GM19463 (cell line): ENCODE results near the gene PTPN11.

Experiments
- ATAC-seq: cut with Tn5 transposase; IDR thresholded peaks from one replicate; pipeline ENCODE4 v1.9.1; 2021; ENCODE audit warnings: mild to moderate bottlenecking, moderate library complexity; ENCODE audit not compliant: unreplicated experiment

PTPN11 gene

DNA sequence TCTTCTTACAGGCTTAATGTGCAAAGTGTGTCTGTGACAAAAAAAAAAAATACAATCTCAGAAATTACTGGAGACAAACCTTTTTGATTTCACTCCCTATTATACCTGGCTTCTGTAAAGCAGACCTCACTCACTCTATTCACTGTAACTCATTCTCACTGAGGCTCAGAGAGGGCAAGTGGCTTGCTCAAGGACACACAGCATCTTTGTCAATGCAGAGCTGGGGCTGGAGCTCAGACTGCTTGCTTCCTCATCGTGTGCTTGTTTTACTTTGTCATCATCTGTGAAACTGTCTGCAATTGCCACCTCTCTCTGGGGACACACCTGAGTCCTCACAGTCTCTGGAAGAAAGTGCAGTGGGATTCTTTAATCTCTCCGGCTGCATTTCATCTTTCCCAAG, 120.0 kb downstream of the PTPN11 start:
- no peak for ATAC-seq

DNA sequence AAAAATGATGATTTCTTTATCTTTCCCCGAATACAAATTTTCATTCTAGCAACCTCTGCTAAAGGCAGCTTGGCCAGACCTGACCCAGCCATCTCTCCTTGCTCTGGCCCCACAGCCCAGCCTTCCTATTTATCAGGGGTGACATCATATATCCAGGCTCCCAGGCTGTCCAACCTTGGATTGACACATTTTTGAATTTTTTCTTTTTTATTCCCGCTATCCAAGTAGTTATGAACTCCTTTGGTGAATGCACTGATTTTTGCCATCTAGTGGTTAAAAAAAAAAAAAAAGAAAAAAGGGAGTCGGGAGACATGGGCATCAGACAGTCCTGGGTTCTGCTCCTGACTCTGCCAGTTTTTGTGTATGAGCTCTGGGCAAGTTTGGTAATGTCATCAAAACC, 120.5 kb downstream of the PTPN11 start:
- ATAC-seq: no peak

GRCh38 chr12:112540021-112540420, 121.3 kb downstream of the PTPN11 start:
- no peak for ATAC-seq

DNA sequence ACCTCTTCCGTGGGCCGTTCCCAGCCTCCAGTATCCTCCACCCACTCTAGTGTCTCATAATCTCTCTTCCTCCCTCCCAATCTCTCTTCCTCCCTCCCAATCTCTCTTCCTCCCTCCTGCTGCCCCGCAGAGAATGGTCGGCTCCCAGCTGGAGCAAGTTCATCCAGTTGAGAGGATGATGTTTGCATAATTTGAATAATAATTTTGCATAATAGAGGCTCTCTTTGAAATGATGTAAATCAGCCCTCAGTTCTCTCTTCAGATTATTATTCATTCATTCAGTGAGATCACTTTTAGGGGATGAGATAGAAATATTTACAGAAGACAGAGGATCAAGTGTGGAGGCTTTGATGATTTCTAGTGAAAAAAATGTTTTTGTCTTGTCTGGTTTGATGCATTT, 125.0 kb downstream of the PTPN11 start:
- ATAC-seq: no peak

GRCh38 chr12:112546339-112546738, 127.6 kb downstream of the PTPN11 start:
- ATAC-seq: no peak

DNA sequence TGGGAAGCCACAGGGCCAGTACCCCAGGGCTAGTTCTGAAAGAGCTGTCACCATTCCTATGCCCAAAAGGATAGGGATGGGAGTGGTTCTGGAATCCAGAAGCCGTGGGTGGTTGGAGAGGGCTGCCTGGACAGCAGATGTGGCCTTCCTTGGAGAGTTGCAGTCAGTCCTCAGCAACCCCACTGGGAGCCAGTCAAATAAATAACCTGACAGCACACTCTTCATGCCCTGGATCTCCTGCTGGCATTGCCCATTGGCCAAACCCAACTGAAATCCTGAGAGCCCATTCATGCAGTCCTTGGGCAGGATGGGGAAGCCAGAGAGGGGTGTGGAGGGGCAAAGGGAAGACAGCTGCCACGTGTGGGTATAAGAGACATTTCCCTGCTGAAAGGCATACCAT, 128.2 kb downstream of the PTPN11 start:
- ATAC-seq: no peak

GRCh38 chr12:112549031-112549430, 130.3 kb downstream of the PTPN11 start:
- no peak for ATAC-seq

- no peak for ATAC-seq
Observed at GRCh38 chr12:112551681-112552080, 132.9 kb downstream of the PTPN11 start.

DNA sequence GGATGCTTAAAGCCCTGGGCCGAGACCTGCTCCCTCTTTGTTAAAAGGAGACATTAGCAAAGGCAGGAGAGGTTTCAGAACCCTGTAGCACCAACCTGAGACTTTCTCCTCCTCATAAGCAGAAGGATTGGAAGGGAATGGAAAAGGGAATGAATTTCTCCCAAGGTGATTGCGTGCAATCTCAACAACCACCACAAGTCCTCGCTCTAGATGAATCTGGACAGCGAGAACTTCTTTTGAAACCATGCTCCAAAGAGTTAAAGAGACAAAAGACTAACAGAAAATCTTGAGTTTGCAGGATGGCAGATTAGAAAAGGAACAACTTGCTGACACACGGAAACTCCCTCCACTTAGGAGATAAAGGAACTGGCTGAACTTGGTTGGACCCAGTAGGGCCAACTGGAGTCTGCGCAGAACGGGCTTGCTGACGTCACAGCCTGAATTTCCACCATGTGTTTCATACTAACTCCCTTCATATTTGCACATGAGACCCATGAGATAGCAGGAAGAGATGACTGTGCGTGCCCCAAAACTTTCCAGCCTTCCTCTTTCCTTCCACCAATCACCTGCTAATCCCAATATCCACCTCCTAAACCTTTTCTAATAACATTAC, 137.0 kb downstream of the PTPN11 start:
- ATAC-seq: no peak

- ATAC-seq: no peak
Observed at GRCh38 chr12:112557951-112558630, 139.3 kb downstream of the PTPN11 start.
